Measurements from ENCODE around the gene HSPA2. TPM values are rescaled to one million over a fixed set of nuclear protein-coding genes. Genes with fewer than 3 reads are reported as not detected.

HSPA2 gene
- total and polyA plus RNA-seq, 9 donors = 5.1 to 49.7 (median 8.9) TPM

- Histone ChIP-seq H3K4me3 (no peak overlapping the region), H3K9me3 (no peaks in the 10 kb centered on the region), H3K4me1 (ENCODE audit: insufficient read depth) (peaks cover 8% of the 10 kb centered on the region), H3K27me3 (no peaks in the 10 kb centered on the region), H3K36me3 (no peaks in the 10 kb centered on the region), H3K27ac (no peak overlapping the region)
- 16 to 31% (median 19%) methylated on average over 3 of the region's 3 CpGs for WGBS, 3 donors
- no peak for DNase-seq
- intact Hi-C loops (cut with DNase I) = loop anchor here in 1 of 4 donors (10.0 kb wide), 1 partner anchor 162 kb away; no protein-coding TSS in a partner anchor
- TF ChIP-seq POLR2A (IDR thresholded peaks at IDR 0.05) (no peak), EP300 (IDR thresholded peaks at IDR 0.05) (no peak), CTCF (IDR thresholded peaks at IDR 0.05) (no peak)
Measured at GRCh38 chr14:64506721-64507120, 33.8 kb upstream of the HSPA2 start.

- intact Hi-C loops (cut with DNase I) = loop anchor here in 1 of 4 donors (10.0 kb wide), 1 partner anchor 163 kb away; no protein-coding TSS in a partner anchor
- no peak overlapping the region for H3K27ac ChIP-seq
- no peak for DNase-seq
- no peaks in the 10 kb centered on the region for H3K36me3 ChIP-seq
- H3K4me1 ChIP-seq (ENCODE audit: insufficient read depth) = peaks cover 6% of the 10 kb centered on the region
- no peak overlapping the region for H3K4me3 ChIP-seq
- WGBS, 3 donors = 64 to 72% (median 70%) methylated on average over 4 of the region's 4 CpGs
- TF ChIP-seq POLR2A (IDR thresholded peaks at IDR 0.05) = no peak
- TF ChIP-seq EP300 (IDR thresholded peaks at IDR 0.05) = no peak
- TF ChIP-seq CTCF (IDR thresholded peaks at IDR 0.05) = no peak
- H3K27me3 ChIP-seq = no peaks in the 10 kb centered on the region
- no peaks in the 10 kb centered on the region for H3K9me3 ChIP-seq
Measured at GRCh38 chr14:64507376-64508156, 33.0 kb upstream of the HSPA2 start.

- intact Hi-C loops (cut with DNase I) = loop anchor here in 1 of 4 donors (10.0 kb wide), 1 partner anchor 163 kb away; no protein-coding TSS in a partner anchor
- Histone ChIP-seq H3K27me3 (no peaks in the 10 kb centered on the region), H3K27ac (no peak overlapping the region), H3K36me3 (no peaks in the 10 kb centered on the region), H3K4me1 (ENCODE audit: insufficient read depth) (peaks cover 5% of the 10 kb centered on the region), H3K4me3 (no peak overlapping the region), H3K9me3 (no peaks in the 10 kb centered on the region)
- WGBS, 3 donors = 24 to 32% (median 30%) methylated on average over 1 of the region's 1 CpG
- no peak for DNase-seq
- no peak for TF ChIP-seq CTCF (IDR thresholded peaks at IDR 0.05)
- TF ChIP-seq EP300 (IDR thresholded peaks at IDR 0.05) = no peak
- no peak for TF ChIP-seq POLR2A (IDR thresholded peaks at IDR 0.05)
Measured at GRCh38 chr14:64508215-64508776, 32.2 kb upstream of the HSPA2 start.

GRCh38 chr14:64509036-64509435 lies 31.5 kb upstream of the HSPA2 start:
- H3K9me3 ChIP-seq = no peaks in the 10 kb centered on the region
- no peaks in the 10 kb centered on the region for H3K27me3 ChIP-seq
- H3K4me3 ChIP-seq = no peak overlapping the region
- TF ChIP-seq EP300 (IDR thresholded peaks at IDR 0.05) (no peak), CTCF (IDR thresholded peaks at IDR 0.05) (no peak), POLR2A (IDR thresholded peaks at IDR 0.05) (no peak)
- H3K36me3 ChIP-seq = no peaks in the 10 kb centered on the region
- H3K4me1 ChIP-seq (ENCODE audit: insufficient read depth) = peaks cover 5% of the 10 kb centered on the region
- intact Hi-C loops (cut with DNase I) = loop anchor here in 1 of 4 donors (10.0 kb wide), 1 partner anchor 164 kb away; no protein-coding TSS in a partner anchor
- 87 to 92% (median 92%) methylated on average over 8 of the region's 8 CpGs for WGBS, 3 donors
- no peak overlapping the region for H3K27ac ChIP-seq
- DNase-seq = no peak
